Measurements from ENCODE around the gene PTPRN2.
"Not testable (repeated sequence)": the region's sequence is repeated elsewhere in the genome, so short reads cannot be mapped to it uniquely, and the experiment has no call there.

PTPRN2 gene

DNA sequence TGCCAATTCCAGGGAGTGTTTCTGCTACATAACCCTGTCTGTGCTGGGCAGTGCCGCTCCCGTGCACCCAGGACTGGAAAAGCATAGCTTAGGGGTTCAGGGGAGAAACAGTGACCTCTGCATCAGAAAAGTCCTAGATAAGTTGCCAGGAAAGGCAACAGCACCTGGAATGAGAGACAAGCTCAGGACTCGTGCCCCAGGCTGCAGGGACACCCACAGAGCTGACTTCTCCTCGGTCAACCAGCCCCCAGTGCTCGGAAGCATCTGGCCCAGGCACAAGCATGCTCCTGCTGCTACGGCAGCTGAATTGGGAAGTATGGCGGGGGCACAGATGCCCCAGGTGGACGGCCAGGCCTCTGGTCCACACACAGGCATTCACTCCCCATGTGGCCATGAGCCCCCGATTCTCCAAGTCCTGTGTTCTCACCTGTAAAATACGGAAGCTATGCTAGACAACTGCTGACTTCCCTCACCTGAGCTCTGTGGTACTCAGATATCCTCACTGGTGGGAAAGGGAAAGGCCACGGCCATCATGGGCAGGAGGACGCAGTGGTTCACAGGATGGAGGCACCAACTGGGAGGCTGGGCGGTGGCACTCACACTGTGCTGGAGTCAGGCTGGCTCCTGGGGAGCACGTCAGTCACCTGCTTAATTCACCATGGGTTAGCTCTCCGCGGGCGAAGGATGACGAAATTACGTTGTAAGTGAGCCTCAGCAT lies 220.5 kb downstream of the PTPRN2 start:
- DNase-seq (ENCODE audit: low read depth in 2 of 2), result no peak

DNA sequence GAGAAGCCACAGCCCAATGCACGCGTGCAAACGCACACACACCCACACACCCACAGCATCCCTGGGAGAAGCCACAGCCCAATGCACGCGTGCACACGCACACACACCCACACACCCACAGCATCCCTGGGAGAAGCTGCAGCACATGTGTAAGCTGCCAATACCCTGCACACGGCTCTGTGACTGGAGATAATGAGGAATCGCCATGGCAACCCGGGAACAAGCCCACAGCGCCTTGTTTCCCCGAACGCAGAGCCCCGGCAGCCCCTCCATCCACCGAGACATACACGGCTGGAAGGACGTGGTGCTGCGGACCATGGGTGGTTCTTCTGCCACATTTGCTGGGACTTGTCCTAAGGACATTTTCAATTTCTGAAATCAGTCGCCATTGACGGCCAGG lies 221.3 kb downstream of the PTPRN2 start:
- DNase-seq (ENCODE audit: low read depth in 2 of 2), result no peak

DNA sequence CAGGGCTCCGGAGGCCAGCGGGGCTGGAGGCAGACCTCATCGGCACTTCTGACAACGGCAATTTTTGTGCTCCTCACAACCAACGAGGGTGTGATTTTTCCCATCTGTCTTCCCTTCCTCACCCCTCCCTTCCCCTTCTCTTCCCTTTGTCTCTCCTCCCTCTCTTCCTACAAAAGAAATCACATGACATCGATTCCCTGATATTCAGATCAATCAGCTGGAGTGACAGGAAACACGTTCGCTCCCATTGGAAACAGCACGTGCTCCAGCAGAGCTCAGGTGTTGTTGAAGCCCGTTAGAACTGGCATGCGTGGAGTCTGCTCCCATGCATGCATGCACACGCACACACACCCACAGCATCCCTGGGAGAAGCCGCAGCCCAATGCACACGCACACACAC lies 222.4 kb downstream of the PTPRN2 start:
- no peak for DNase-seq (ENCODE audit: low read depth in 2 of 2)

DNA sequence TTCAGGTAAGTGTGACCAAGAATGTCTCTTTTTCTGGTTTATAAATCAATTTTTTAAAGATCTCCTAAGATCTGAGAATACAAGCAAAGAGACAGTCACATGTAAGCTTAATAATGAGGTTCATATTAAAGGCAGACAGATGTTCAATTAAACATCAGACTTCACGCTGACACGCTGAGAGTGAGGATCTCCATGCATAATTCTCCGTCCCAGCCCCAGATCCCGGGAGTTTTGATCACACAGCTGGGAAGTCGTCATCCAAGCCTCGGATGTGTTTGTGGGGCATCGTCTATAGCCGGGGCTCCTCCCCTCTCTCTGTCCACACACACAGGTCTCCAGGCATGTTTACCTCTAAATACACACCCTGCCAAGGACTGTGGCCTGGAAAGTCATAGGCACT lies 223.2 kb downstream of the PTPRN2 start:
- DNase-seq (ENCODE audit: low read depth in 2 of 2), result no peak

DNA sequence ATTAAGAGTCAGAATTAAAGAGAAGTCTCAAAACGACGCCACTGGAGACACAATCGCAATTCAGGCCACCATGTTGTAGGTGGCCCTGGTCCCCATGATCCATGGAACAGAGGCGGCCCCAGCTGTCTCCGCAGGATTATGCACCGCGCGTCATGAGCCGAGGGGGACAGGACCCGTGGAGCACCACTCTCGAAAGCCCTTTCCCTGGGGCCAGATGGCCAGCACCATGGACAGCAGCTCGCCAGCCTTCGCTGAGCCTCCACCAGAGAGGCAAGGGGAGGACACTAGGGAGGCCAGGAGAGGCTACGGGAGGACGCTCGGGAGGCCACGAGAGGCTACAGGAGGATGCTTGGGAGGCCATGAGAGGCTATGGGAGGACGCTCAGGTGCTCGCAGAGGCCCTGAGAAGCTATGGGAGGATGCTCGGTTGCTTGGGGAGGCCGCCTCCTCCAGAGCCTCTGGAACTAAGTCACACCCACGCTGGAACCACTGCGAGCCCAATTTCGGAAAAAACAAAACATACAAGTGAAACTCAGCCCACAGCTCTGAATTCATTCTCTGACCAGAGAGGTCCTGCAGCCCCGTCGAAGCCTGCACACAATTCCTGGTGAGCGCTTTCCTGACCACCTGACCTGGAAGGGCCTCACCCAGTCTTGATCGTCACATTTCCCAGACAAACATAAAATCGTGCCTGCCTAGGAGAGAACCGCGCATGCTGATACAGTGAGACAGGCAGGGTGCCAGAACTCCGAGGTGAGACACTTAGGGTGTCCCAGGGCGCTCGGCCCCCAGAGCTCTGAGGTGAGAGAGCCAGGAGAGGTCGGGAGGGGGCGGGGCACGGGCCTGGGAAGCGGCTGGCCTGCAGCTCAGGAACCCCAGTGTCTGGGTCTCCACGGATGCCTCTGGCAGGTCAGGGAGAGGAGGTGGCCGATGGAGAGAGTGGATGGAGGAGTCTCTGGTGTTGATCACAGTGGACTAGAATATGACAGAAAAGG lies 224.4 kb downstream of the PTPRN2 start:
- DNase-seq (ENCODE audit: low read depth in 2 of 2), result no peak

DNA sequence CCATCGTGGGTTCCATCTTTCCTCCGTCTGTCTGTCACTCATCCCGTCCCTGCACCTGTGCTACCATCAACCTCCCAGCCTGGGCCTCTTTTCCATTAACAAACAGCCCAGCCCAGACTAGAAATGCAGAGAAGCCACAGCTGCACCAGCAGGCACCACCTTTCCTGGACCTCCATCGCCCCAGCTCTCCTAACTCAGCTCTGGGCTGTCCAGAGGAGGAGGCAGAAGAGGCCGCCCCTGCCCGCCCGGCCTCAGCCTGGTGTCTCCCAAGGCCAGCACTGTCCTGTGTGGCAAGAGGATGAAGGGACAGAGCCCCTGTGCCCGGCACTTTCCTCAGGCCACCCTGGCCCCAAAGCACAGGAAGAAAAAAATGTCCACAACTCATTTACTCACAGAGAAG lies 225.6 kb downstream of the PTPRN2 start:
- no peak for DNase-seq (ENCODE audit: low read depth in 2 of 2)

DNA sequence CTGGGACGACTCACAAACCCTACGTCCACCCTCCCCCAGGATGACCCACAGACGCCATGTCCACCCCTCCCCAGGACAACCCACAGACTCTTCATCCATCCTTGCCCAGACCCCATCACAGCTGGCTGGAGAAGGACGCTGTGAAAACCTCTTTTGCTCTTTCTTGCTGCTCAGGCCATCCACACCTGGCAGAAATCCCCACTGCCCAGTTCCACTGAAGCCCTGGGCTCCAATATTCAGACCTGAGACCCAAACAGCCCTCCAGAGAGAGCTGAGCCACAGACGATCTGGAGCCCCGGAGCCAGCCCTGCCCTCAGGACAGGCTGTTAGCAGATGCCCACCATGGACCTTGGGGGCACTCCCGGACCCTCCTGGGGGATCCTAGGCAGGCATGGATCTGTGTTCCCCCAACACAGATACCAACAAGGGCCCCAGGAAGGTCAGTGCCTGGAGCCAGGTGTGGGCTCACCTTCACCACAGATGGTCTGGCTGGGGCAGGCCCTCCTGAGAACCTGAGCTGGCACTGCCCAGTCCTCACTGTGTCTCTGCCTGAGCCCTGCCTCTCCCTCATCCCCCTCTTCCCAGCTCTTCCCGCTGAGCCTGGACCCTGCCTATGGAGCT lies 226.2 kb downstream of the PTPRN2 start:
- DNase-seq (ENCODE audit: low read depth in 2 of 2), result no peak

- no peak for DNase-seq (ENCODE audit: low read depth in 2 of 2)
Measured at GRCh38 chr7:158358926-158359645, 228.5 kb downstream of the PTPRN2 start.

DNA sequence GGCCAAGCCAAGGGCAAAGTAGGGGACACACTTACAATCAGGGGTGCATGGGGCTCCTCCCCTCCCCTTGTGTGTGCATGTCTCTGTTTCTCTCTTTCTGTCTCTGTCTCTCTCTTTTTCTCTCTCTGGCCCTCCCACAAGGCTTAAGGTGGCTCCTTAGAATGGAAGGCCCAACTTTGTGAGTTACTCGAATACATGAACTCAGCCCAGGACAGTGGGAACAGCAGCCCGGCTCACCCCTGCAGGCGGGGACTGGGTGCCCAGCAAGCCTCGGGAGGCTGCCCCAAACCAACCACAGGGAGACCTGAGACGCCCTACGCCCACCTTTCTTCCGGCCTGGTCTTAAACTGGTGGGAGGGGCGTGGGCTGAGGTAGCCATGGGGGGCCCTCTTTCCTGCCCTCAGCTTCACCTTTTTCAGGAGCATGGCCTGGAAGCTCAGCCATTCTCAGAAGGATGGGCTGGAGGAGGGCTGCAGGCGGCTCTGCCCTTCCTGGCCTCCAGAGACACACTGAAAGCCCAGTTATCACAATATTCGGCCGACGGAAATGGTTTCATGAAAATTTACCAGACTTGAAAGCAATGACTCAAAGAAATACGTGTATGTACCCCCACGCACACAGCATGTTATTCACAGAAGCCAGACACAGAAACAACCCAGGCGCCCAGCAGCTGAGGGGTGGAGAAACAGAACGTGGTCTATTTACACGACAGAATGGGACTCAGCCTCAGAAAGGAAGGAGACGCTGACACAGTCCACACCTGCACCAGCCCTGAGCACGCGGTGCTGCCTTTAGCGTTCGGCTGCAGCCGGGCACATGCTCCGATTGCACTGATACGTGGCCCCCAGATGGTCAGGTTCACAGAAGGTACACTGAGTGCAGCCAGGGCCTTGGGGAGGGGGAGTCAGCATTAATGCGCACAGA lies 229.5 kb downstream of the PTPRN2 start:
- no peak for DNase-seq (ENCODE audit: low read depth in 2 of 2)

- no peak for DNase-seq (ENCODE audit: low read depth in 2 of 2)
Measured at GRCh38 chr7:158357106-158357897, 230.3 kb downstream of the PTPRN2 start.

GRCh38 chr7:158356454-158356853 lies 231.2 kb downstream of the PTPRN2 start:
- DNase-seq (ENCODE audit: low read depth in 2 of 2), result no peak

DNA sequence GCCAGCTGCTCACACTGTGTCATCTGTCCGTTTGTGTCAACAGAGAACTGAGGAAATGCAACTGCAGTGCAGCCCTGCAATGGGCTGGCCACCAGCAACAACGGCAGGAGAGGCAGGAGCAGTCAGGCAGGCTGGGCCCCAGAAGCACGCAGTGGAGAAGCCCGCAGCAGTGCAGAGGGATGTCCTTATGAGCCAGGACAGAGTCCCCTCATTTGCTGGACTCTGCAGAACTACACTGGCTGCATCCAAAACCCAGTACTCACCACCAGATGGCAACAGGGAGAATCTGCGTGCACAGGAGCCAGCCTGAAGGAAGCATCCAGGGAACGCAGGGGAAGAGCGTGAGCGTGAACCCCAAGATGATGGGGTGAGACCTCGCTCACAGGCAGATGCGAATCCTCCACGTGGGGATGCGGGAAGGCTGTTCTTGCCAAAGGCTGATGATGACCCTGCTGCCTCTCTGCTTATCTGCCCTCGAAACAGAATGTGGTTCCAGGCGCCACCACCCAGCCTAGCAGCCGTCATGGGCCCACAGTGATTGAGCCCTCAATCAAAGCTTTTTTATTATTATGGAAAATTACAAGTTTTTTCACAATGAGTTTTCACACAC lies 232.1 kb downstream of the PTPRN2 start:
- DNase-seq (ENCODE audit: low read depth in 2 of 2), result no peak

- no peak for DNase-seq (ENCODE audit: low read depth in 2 of 2)
Measured at GRCh38 chr7:158354861-158355260, 232.8 kb downstream of the PTPRN2 start.

GRCh38 chr7:158353606-158354570 lies 233.7 kb downstream of the PTPRN2 start:
- no peak for DNase-seq (ENCODE audit: low read depth in 2 of 2)

DNA sequence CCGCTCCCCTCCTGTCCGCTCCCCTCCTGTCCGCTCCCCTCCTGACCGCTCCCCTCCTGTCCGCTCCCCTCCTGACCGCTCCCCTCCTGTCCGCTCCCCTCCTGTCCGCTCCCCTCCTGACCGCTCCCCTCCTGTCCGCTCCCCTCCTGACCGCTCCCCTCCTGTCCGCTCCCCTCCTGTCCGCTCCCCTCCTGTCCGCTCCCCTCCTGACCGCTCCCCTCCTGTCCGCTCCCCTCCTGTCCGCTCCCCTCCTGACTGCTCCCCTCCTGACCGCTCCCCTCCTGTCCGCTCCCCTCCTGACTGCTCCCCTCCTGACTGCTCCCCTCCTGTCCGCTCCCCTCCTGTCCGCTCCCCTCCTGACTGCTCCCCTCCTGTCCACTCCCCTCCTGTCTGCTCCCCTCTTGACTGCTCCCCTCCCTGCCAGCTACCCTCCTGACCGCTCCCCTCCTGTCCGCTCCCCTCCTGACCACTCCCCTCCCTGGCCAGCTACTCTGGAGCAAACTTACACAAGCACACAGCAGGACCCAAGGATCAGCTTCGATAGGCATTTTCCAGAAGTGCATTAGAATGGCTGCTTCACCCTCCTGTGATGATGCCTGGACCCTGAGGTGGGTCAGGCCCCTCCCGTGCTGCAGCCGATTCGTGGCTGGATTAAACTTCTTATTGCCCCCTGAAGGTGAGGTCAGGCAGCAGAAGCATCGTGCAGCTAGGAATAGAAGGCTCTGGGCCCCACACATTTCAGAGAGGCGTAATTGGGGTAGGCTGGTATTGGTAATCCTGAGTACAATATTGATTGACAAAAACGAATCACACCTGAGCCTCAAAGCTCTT lies 235.5 kb downstream of the PTPRN2 start:
- DNase-seq (ENCODE audit: low read depth in 2 of 2), result not testable (repeated sequence)

DNA sequence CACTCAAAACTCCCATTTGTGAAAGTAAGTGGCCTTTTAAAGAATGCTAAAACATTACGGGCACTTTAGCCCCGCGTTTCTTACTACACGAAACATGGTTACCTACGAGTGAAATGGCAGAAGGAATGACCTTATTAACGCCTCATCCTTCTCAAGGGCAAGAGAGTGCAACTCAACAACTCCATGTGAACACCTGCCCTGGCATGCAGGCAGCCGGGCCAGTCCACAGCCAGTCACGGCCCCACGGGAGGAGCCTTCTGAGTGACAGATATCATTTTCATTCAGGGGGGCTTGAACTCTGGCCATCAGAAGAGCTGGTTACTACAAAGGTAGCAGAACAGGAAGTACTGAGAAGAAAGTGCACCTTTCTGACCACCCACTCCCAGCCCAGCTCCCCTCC lies 236.1 kb downstream of the PTPRN2 start:
- DNase-seq (ENCODE audit: low read depth in 2 of 2), result no peak

DNA sequence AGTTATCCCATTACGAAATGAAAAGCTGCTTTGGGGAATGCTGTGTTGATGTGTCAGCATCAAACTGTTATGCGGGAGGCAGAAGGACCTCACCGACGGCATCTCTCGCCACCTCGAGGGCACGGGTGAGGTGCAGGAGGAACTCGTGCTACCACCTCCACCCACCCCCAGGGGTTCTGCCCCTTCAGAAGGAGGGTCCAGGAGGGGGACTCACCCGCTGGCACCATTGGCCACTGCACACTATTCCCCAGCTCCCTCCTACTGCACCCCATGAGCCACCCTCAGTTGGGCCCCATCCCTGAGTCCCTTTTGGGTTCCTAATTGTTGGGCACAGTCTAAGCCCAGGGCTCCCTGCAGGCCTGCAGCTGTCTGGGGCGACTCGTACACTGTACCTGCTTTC lies 236.6 kb downstream of the PTPRN2 start:
- no peak for DNase-seq (ENCODE audit: low read depth in 2 of 2)
